ENCODE results near the gene UNC5CL. TPM values are rescaled to one million over a fixed set of nuclear protein-coding genes. Genes with fewer than 3 reads are reported as not detected.

The UNC5CL gene
- total RNA-seq, 1 experiment from 2014 or later = 2.2 TPM

DNA sequence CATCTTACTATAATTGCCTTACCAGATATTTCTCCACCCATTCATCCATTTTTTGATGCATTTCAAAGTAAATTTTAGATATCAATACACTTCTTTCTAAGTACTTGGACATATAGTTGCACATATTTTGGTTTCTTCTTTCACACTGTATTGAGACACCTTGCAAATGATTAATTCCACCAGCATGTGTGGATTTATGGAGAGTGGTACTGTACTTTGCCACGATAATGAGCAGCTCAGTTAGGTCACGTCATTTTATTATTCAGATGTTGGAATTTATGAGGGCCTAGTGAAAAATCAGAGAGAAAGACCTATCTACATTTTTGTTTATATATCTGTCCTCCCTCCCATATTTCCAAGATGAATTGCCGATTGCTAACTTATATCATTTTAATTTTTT, 39.1 kb upstream of the UNC5CL start:
- BruUV-seq (replicated peaks) = no TSS peak
- intact Hi-C loops (cut with micrococcal nuclease) = no loop called here
- Histone ChIP-seq H3K4me3 (replicated peaks in 1 of 2; ENCODE audit: low read depth in 1 of 2, low read length in 2 of 2) (no peak overlapping the region), H3K79me2 (ENCODE audit: insufficient read depth, low read length) (peaks cover 87% of the 10 kb centered on the region), H3K9ac (ENCODE audit: low read length) (no peak overlapping the region), H3K27me3 (ENCODE audit: insufficient read depth, low read length) (no peaks in the 10 kb centered on the region), H3K9me3 (ENCODE audit: control insufficient read depth in 1 of 2, insufficient read depth in 1 of 2, low read depth in 1 of 2, low read length in 2 of 2) (no peaks in the 10 kb centered on the region), H3K27ac (ENCODE audit: low read depth, low read length) (no peak overlapping the region), H3K36me3 (ENCODE audit: control insufficient read depth in 1 of 2, insufficient read depth in 2 of 2, low read length in 2 of 2) (peaks cover 11 to 21% of the 10 kb centered on the region in 2 experiments), H3K4me1 (ENCODE audit: control insufficient read depth in 1 of 2, insufficient read depth in 2 of 2, low read length in 2 of 2) (peaks cover 7 to 10% of the 10 kb centered on the region in 2 experiments; a peak in 3 of 4 replicates), H3K4me2 (ENCODE audit: low read length) (no peak overlapping the region), H2AFZ (ENCODE audit: low read depth, low read length, poor library complexity, severe bottlenecking) (no peak overlapping the region), H3K9me2 (ENCODE audit: insufficient read depth) (no peaks in the 10 kb centered on the region), H4K20me1 (ENCODE audit: insufficient read depth) (no peaks in the 10 kb centered on the region)
- ChIA-PET CTCF (no interaction called here), RAD21 (ENCODE audit: low non-redundant PET in 1 of 2, low total read pairs in 2 of 2, uncharacterized antibody in 2 of 2, unreplicated experiment in 2 of 2) (no interaction called here), POLR2A (no interaction called here)
- TF ChIP-seq ELF1 (IDR thresholded peaks at IDR 0.05; ENCODE audit: borderline replicate concordance, low read depth) = no peak
- TF ChIP-seq, protein P1, sequence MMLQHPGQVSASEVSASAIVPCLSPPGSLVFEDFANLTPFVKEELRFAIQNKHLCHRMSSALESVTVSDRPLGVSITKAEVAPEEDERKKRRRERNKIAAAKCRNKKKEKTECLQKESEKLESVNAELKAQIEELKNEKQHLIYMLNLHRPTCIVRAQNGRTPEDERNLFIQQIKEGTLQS (IDR thresholded peaks at IDR 0.05) = no peak
- no peak for TF ChIP-seq CBX3 (IDR thresholded peaks at IDR 0.05; ENCODE audit: low read depth)
- TF ChIP-seq CEBPB (IDR thresholded peaks at IDR 0.05; ENCODE audit: low read depth) = no peak
- TF ChIP-seq EGR1 (IDR thresholded peaks at IDR 0.05; ENCODE audit: low read depth) = no peak
- no peak for TF ChIP-seq ZFX (IDR thresholded peaks at IDR 0.05)
- no peak for TF ChIP-seq RAD21 (IDR thresholded peaks at IDR 0.05; ENCODE audit: low read depth)
- no peak for TF ChIP-seq POLR2A (IDR thresholded peaks at IDR 0.05; ENCODE audit: borderline replicate concordance, extremely low read depth, insufficient read depth, insufficient read length)
- no peak for TF ChIP-seq ZBTB33 (IDR thresholded peaks at IDR 0.05; ENCODE audit: extremely low read depth, insufficient replicate concordance, low read length)
- DNase-seq (ENCODE audit: low read depth, low spot score) (no peak), ATAC-seq (no peak)

GRCh38 chr6:41077536-41077935, 38.5 kb upstream of the UNC5CL start:
- Histone ChIP-seq H4K20me1 (ENCODE audit: insufficient read depth) (no peaks in the 10 kb centered on the region), H3K9me2 (ENCODE audit: insufficient read depth) (no peaks in the 10 kb centered on the region), H3K4me2 (ENCODE audit: low read length) (no peak overlapping the region), H3K9ac (ENCODE audit: low read length) (no peak overlapping the region), H3K79me2 (ENCODE audit: insufficient read depth, low read length) (peaks cover 82% of the 10 kb centered on the region), H3K36me3 (ENCODE audit: control insufficient read depth in 1 of 2, insufficient read depth in 2 of 2, low read length in 2 of 2) (peaks cover 11 to 21% of the 10 kb centered on the region in 2 experiments), H3K4me1 (ENCODE audit: control insufficient read depth in 1 of 2, insufficient read depth in 2 of 2, low read length in 2 of 2) (peaks cover 7 to 10% of the 10 kb centered on the region in 2 experiments; a peak in 3 of 4 replicates), H3K27ac (ENCODE audit: low read depth, low read length) (no peak overlapping the region), H3K27me3 (ENCODE audit: insufficient read depth, low read length) (no peaks in the 10 kb centered on the region), H3K4me3 (replicated peaks in 1 of 2; ENCODE audit: low read depth in 1 of 2, low read length in 2 of 2) (no peak overlapping the region), H2AFZ (ENCODE audit: low read depth, low read length, poor library complexity, severe bottlenecking) (no peak overlapping the region), H3K9me3 (ENCODE audit: control insufficient read depth in 1 of 2, insufficient read depth in 1 of 2, low read depth in 1 of 2, low read length in 2 of 2) (no peaks in the 10 kb centered on the region)
- no peak for ATAC-seq
- BruUV-seq (replicated peaks) = no TSS peak
- no peak for TF ChIP-seq POLR2A (IDR thresholded peaks at IDR 0.05; ENCODE audit: borderline replicate concordance, extremely low read depth, insufficient read depth, insufficient read length)
- CTCF ChIA-PET = no interaction called here
- POLR2A ChIA-PET = no interaction called here
- no peak for DNase-seq (ENCODE audit: low read depth, low spot score)
- intact Hi-C loops (cut with micrococcal nuclease) = no loop called here
- RAD21 ChIA-PET (ENCODE audit: low non-redundant PET in 1 of 2, low total read pairs in 2 of 2, uncharacterized antibody in 2 of 2, unreplicated experiment in 2 of 2) = no interaction called here
